ENCODE data around the gene BMP8B.
"Not testable (repeated sequence)": the region's sequence is repeated elsewhere in the genome, so short reads cannot be mapped to it uniquely, and the experiment has no call there.

Gene BMP8B

GRCh38 chr1:39788758-39789570 is at the start of gene BMP8B:
TSS of gene BMP8B (minus strand) at chr1:39788865. CDS start at chr1:39788485, 380 bp downstream.
- peak; percentile 31 for DNase-seq

GRCh38 chr1:39836595-39837110 is 48.0 kb upstream of the BMP8B start:
- no peak for DNase-seq

GRCh38 chr1:39835935-39836594 is 47.4 kb upstream of the BMP8B start:
- no peak for DNase-seq

- DNase-seq = no peak
Observed at GRCh38 chr1:39835110-39835509, 46.4 kb upstream of the BMP8B start.

GRCh38 chr1:39833621-39834385 is 45.1 kb upstream of the BMP8B start:
- DNase-seq = no peak

- DNase-seq = no peak
Observed at GRCh38 chr1:39833121-39833520, 44.5 kb upstream of the BMP8B start.

GRCh38 chr1:39832294-39832693 is 43.6 kb upstream of the BMP8B start:
- DNase-seq = no peak

- DNase-seq = no peak
Observed at GRCh38 chr1:39829791-39830533, 41.3 kb upstream of the BMP8B start.

GRCh38 chr1:39828734-39829133 is 40.1 kb upstream of the BMP8B start:
- no peak for DNase-seq

- DNase-seq = not testable (repeated sequence)
Observed at GRCh38 chr1:39828255-39828654, 39.6 kb upstream of the BMP8B start.

- no peak for DNase-seq
Observed at GRCh38 chr1:39827201-39827600, 38.5 kb upstream of the BMP8B start.

GRCh38 chr1:39826583-39826982 is 37.9 kb upstream of the BMP8B start:
- no peak for DNase-seq

GRCh38 chr1:39825432-39825941 is 36.8 kb upstream of the BMP8B start:
- DNase-seq = no peak

GRCh38 chr1:39823450-39823849 is 34.8 kb upstream of the BMP8B start:
- DNase-seq = not testable (repeated sequence)

GRCh38 chr1:39822146-39822545 is 33.5 kb upstream of the BMP8B start:
- DNase-seq = no peak

GRCh38 chr1:39819091-39819812 is 30.6 kb upstream of the BMP8B start:
- no peak for DNase-seq

- no peak for DNase-seq
Observed at GRCh38 chr1:39818482-39818881, 29.8 kb upstream of the BMP8B start.

- DNase-seq = peak; percentile 69
Observed at GRCh38 chr1:39817091-39817932, 28.6 kb upstream of the BMP8B start.

- DNase-seq = peak; percentile 65
Observed at GRCh38 chr1:39816415-39817090, 27.9 kb upstream of the BMP8B start.

- DNase-seq = no peak
Observed at GRCh38 chr1:39812913-39813312, 24.2 kb upstream of the BMP8B start.
